ENCODE results near the gene KIF5C.

KIF5C gene

DNA sequence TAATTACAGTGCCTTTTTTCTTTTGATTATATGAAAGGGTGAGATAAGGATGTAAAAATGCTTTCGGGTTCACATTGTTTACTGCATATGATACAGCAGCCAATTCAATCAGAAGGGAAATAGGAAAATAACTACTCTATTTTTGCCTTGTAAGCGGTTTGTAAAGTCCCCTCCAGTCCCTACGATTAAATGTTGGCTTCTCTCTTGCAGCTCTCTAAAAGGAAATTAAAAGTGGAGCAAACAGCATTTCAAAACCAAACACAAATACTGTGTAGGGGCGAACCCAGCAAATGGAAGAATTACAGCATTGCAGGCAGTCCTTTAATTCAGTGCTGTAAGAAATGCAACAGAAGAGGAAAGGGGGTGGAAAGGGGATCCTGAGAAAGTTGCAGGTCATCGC is 182.4 kb downstream of the KIF5C start:
- Histone ChIP-seq H3K36me3 (ENCODE audit: insufficient read depth, low read length) (no peaks in the 10 kb centered on the region), H2AFZ (ENCODE audit: low read length) (no peak overlapping the region), H3F3A (ENCODE audit: insufficient read depth, low read length) (no peaks in the 10 kb centered on the region), H3K27ac (ENCODE audit: low read depth, low read length, poor library complexity, severe bottlenecking) (no peak overlapping the region), H3K9ac (ENCODE audit: low read length) (no peak overlapping the region), H3K4me1 (ENCODE audit: insufficient read depth, low read length, severe bottlenecking) (no peaks in the 10 kb centered on the region), H3K79me2 (ENCODE audit: insufficient read depth, low read length) (no peaks in the 10 kb centered on the region), H3K9me2 (ENCODE audit: low read depth, low read length) (no peaks in the 10 kb centered on the region), H4K20me1 (ENCODE audit: insufficient read depth, low read length) (no peaks in the 10 kb centered on the region), H3K27me3 (ENCODE audit: insufficient read depth, low read length) (no peaks in the 10 kb centered on the region), H3K4me2 (ENCODE audit: low read length) (no peak overlapping the region), H3K9me3 (ENCODE audit: low read length) (no peaks in the 10 kb centered on the region), H3K4me3 (ENCODE audit: low read depth, low read length, poor library complexity, severe bottlenecking) (no peak overlapping the region)
- no peak for TF ChIP-seq EZH2 (IDR thresholded peaks at IDR 0.05; ENCODE audit: borderline replicate concordance, low read length)
- TF ChIP-seq, protein P1, sequence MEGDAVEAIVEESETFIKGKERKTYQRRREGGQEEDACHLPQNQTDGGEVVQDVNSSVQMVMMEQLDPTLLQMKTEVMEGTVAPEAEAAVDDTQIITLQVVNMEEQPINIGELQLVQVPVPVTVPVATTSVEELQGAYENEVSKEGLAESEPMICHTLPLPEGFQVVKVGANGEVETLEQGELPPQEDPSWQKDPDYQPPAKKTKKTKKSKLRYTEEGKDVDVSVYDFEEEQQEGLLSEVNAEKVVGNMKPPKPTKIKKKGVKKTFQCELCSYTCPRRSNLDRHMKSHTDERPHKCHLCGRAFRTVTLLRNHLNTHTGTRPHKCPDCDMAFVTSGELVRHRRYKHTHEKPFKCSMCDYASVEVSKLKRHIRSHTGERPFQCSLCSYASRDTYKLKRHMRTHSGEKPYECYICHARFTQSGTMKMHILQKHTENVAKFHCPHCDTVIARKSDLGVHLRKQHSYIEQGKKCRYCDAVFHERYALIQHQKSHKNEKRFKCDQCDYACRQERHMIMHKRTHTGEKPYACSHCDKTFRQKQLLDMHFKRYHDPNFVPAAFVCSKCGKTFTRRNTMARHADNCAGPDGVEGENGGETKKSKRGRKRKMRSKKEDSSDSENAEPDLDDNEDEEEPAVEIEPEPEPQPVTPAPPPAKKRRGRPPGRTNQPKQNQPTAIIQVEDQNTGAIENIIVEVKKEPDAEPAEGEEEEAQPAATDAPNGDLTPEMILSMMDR (IDR thresholded peaks at IDR 0.05; ENCODE audit: low read length) = no peak

- no peaks in the 10 kb centered on the region for H3K27me3 ChIP-seq (ENCODE audit: insufficient read depth, low read length)
- no peaks in the 10 kb centered on the region for H3K79me2 ChIP-seq (ENCODE audit: insufficient read depth, low read length)
- H2AFZ ChIP-seq (ENCODE audit: low read length) = no peak overlapping the region
- H3F3A ChIP-seq (ENCODE audit: insufficient read depth, low read length) = no peaks in the 10 kb centered on the region
- no peak overlapping the region for H3K9ac ChIP-seq (ENCODE audit: low read length)
- no peaks in the 10 kb centered on the region for H3K4me1 ChIP-seq (ENCODE audit: insufficient read depth, low read length, severe bottlenecking)
- no peak overlapping the region for H3K27ac ChIP-seq (ENCODE audit: low read depth, low read length, poor library complexity, severe bottlenecking)
- H3K4me2 ChIP-seq (ENCODE audit: low read length) = no peak overlapping the region
- H3K9me3 ChIP-seq (ENCODE audit: low read length) = no peaks in the 10 kb centered on the region
- H3K4me3 ChIP-seq (ENCODE audit: low read depth, low read length, poor library complexity, severe bottlenecking) = no peak overlapping the region
- TF ChIP-seq EZH2 (IDR thresholded peaks at IDR 0.05; ENCODE audit: borderline replicate concordance, low read length) = no peak
- TF ChIP-seq, protein P1 (IDR thresholded peaks at IDR 0.05; ENCODE audit: low read length) = no peak
- H4K20me1 ChIP-seq (ENCODE audit: insufficient read depth, low read length) = no peaks in the 10 kb centered on the region
- H3K36me3 ChIP-seq (ENCODE audit: insufficient read depth, low read length) = no peaks in the 10 kb centered on the region
- H3K9me2 ChIP-seq (ENCODE audit: low read depth, low read length) = no peaks in the 10 kb centered on the region
Observed at GRCh38 chr2:149058936-149059335, 183.9 kb downstream of the KIF5C start.

DNA sequence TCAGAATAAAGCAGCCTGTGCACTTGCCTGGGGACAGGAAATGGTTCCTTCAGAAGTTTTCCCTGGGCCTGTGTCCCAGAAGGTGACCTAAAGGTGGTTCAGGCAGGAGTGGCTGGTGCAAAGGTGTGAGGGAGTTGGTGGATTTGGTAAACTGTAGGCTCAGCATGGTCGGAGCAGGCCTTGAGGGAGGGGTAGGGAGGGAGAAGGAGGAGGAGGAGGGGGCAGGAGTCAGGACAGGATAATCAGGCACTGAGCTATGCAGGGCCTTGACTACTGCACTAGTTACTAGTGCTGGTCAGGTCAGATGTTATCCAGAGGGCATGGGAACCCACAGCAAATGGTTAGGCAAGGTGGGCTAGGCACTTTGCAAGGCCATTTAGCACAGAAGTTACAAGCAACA is 184.8 kb downstream of the KIF5C start:
- Histone ChIP-seq H3K9me2 (ENCODE audit: low read depth, low read length) (no peaks in the 10 kb centered on the region), H3K9me3 (ENCODE audit: low read length) (no peaks in the 10 kb centered on the region), H3F3A (ENCODE audit: insufficient read depth, low read length) (no peaks in the 10 kb centered on the region), H2AFZ (ENCODE audit: low read length) (no peak overlapping the region), H4K20me1 (ENCODE audit: insufficient read depth, low read length) (no peaks in the 10 kb centered on the region), H3K27me3 (ENCODE audit: insufficient read depth, low read length) (no peaks in the 10 kb centered on the region), H3K9ac (ENCODE audit: low read length) (no peak overlapping the region), H3K79me2 (ENCODE audit: insufficient read depth, low read length) (no peaks in the 10 kb centered on the region), H3K4me2 (ENCODE audit: low read length) (no peak overlapping the region), H3K36me3 (ENCODE audit: insufficient read depth, low read length) (no peaks in the 10 kb centered on the region), H3K4me3 (ENCODE audit: low read depth, low read length, poor library complexity, severe bottlenecking) (no peak overlapping the region), H3K27ac (ENCODE audit: low read depth, low read length, poor library complexity, severe bottlenecking) (no peak overlapping the region), H3K4me1 (ENCODE audit: insufficient read depth, low read length, severe bottlenecking) (no peaks in the 10 kb centered on the region)
- TF ChIP-seq, protein P1 (IDR thresholded peaks at IDR 0.05; ENCODE audit: low read length) = no peak
- TF ChIP-seq EZH2 (IDR thresholded peaks at IDR 0.05; ENCODE audit: borderline replicate concordance, low read length) = no peak

Data from OCI-LY1 (cell line).